RWPE1 (cell line): ENCODE results near the gene GABRG3.

Experiments used
- CTCF ChIA-PET: fragments of 350-600 bp; sonication (Branson Sonifier 250); formaldehyde crosslinking; extraction: SDS; loops from one replicate; lab custom pipeline; 2021; lab: Yijun Ruan, JAX
- POLR2A ChIA-PET: fragments of 400-600 bp; formaldehyde crosslinking; extraction: SDS; loops from one replicate; lab custom pipeline; 2020; ENCODE audit warnings: antibody characterized with exemption; ENCODE audit not compliant: low non-redundant PET; lab: Yijun Ruan, JAX
- DNase-seq: peaks from one replicate; pipeline ENCODE4 v3.0.0; 2012; ENCODE audit warnings: low spot score
- H3K27ac ChIP-seq: fragments of 450-650 bp; 2 replicates; pipeline ENCODE4 v1.5.1; 2017
- CTCF ChIP-seq: fragments of 450-650 bp; conservative IDR thresholded peaks from 2 replicates; pipeline ENCODE4 v1.5.1; 2017; ENCODE audit warnings: low read depth, mild to moderate bottlenecking

The GABRG3 gene

GRCh38 chr15:27487846-27488245, 516.9 kb downstream of the GABRG3 start:
- TF ChIP-seq CTCF, result no peak
- ChIA-PET CTCF (no interaction called here), POLR2A (no interaction called here)
- DNase-seq, result no peak
- H3K27ac ChIP-seq, result no peak overlapping the region

GRCh38 chr15:27490867-27491595, 520.0 kb downstream of the GABRG3 start:
- no peak overlapping the region for H3K27ac ChIP-seq
- no peak for TF ChIP-seq CTCF
- DNase-seq, result no peak
- ChIA-PET CTCF (no interaction called here), POLR2A (no interaction called here)

- H3K27ac ChIP-seq, result no peak overlapping the region
- no peak for TF ChIP-seq CTCF
- no peak for DNase-seq
- ChIA-PET POLR2A (no interaction called here), CTCF (no interaction called here)
These were observed 521.0 kb downstream of the GABRG3 start for GRCh38 chr15:27491666-27492621.

GRCh38 chr15:27495963-27496459, 525.0 kb downstream of the GABRG3 start:
- DNase-seq, result no peak
- no peak for TF ChIP-seq CTCF
- no peak overlapping the region for H3K27ac ChIP-seq
- POLR2A ChIA-PET, result no interaction called here
- CTCF ChIA-PET, result no interaction called here

- TF ChIP-seq CTCF, result no peak
- ChIA-PET POLR2A (no interaction called here), CTCF (no interaction called here)
- no peak for DNase-seq
- H3K27ac ChIP-seq, result no peak overlapping the region
These were observed 527.7 kb downstream of the GABRG3 start for GRCh38 chr15:27498700-27499099.

GRCh38 chr15:27499191-27499590, 528.2 kb downstream of the GABRG3 start:
- TF ChIP-seq CTCF, result no peak
- POLR2A ChIA-PET, result no interaction called here
- CTCF ChIA-PET, result no interaction called here
- no peak overlapping the region for H3K27ac ChIP-seq
- no peak for DNase-seq
